ENCODE results near the gene GBGT1. TPM values are rescaled to one million over a fixed set of nuclear protein-coding genes. Genes with fewer than 3 reads are reported as not detected.

GBGT1 gene
- total and polyA plus RNA-seq, 9 donors, result 3.2 to 5.7 (median 4.6) TPM

DNA sequence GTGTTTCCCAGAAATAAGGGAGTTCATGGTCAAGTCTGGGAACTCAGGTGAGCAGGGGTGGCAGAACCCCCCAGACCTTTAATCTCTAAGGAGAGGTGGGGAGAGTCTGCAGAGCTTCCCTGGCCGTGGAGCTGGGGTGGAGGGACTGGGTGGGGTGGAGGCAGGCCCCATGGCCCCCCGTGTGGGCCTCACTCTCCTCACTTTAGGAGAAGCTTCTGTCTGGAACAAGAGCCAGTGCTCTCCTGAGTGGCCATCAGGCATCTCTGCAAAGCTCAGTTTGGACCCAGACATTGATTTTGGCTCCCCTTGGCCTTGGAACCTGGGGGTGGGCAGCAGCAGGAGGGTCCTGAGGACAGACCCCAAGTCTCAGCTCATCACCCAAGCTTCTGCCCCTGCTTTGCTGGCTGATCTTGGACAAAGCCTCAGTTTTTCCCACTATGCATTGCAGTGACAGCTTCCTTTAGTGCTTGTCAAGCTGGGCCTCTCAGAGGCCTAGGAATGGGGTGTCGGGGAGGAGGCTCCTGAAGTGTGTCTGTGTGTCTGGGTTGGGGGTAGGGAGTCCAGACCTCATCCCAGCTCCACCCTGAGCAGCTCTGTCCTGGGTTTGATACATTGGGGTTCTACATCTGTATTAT lies 3.5 kb upstream of the GBGT1 start:
- DNase-seq, result no peak
- Histone ChIP-seq H3K9me3 (replicated peaks; ENCODE audit: control insufficient read depth, low read depth, low read length) (no peaks in the 10 kb centered on the region), H3K4me1 (ENCODE audit: control insufficient read depth, insufficient read depth, low read length) (peaks cover 28% of the 10 kb centered on the region), H3K36me3 (ENCODE audit: control insufficient read depth, insufficient read depth, low read length) (no peaks in the 10 kb centered on the region), H3K27ac (ENCODE audit: low read length) (no peak overlapping the region), H3K4me3 (ENCODE audit: low read length) (no peak overlapping the region), H3K27me3 (ENCODE audit: control insufficient read depth, insufficient read depth, low read length) (peaks cover 33% of the 10 kb centered on the region)
- WGBS (ENCODE audit: insufficient coverage), result 41% methylated on average over 2 of the region's 3 CpGs

DNA sequence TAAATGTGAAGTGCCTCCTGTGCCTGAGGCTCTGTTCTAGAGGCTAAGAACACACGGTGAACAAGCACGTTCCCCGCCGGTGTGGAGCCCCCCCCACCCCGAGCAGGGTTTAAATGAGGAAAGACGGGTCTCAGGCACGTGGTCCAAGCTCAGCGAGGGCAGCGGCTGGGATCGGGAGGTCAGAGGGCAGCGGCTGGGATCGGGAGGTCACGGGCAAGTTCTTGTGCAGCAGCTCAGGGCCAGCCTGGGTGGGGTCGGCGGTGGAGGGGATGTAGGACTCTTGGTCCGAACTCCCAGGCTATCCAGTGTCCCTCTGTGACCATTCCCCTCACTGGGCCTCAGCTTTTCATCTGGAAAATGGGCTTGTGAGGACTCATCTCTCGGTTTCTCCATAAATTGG lies 2.7 kb upstream of the GBGT1 start:
- Histone ChIP-seq H3K27me3 (ENCODE audit: control insufficient read depth, insufficient read depth, low read length) (peaks cover 34% of the 10 kb centered on the region), H3K4me3 (ENCODE audit: low read length) (no peak overlapping the region), H3K27ac (ENCODE audit: low read length) (no peak overlapping the region), H3K36me3 (ENCODE audit: control insufficient read depth, insufficient read depth, low read length) (no peaks in the 10 kb centered on the region), H3K9me3 (replicated peaks; ENCODE audit: control insufficient read depth, low read depth, low read length) (no peaks in the 10 kb centered on the region), H3K4me1 (ENCODE audit: control insufficient read depth, insufficient read depth, low read length) (peaks cover 29% of the 10 kb centered on the region)
- DNase-seq, result no peak
- 74% methylated on average over 17 of the region's 17 CpGs for WGBS (ENCODE audit: insufficient coverage)

DNA sequence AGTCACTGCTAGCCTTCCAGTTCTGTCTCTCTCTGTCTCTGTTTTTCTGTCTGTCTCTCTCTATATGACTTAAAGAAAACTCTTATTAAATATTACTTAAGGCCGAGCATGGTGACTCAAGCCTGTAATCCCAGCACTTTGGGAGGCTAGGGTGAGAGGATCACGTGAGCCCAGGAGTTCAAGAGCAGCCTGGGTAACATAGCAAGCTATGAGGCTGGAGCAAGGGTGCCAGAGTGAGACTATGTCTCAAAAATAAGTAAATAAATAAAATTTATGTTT lies 1.7 kb upstream of the GBGT1 start:
- H3K36me3 ChIP-seq (ENCODE audit: control insufficient read depth, insufficient read depth, low read length), result no peaks in the 10 kb centered on the region
- no peak for DNase-seq
- H3K4me3 ChIP-seq (ENCODE audit: low read length), result no peak overlapping the region
- no peak overlapping the region for H3K27ac ChIP-seq (ENCODE audit: low read length)
- peaks cover 38% of the 10 kb centered on the region for H3K27me3 ChIP-seq (ENCODE audit: control insufficient read depth, insufficient read depth, low read length)
- peaks cover 29% of the 10 kb centered on the region for H3K4me1 ChIP-seq (ENCODE audit: control insufficient read depth, insufficient read depth, low read length)
- no CpG with 5 or more reads among the region's 2 CpGs for WGBS (ENCODE audit: insufficient coverage)
- H3K9me3 ChIP-seq (replicated peaks; ENCODE audit: control insufficient read depth, low read depth, low read length), result no peaks in the 10 kb centered on the region

- H3K4me1 ChIP-seq (ENCODE audit: control insufficient read depth, insufficient read depth, low read length), result peaks cover 29% of the 10 kb centered on the region
- H3K27ac ChIP-seq (ENCODE audit: low read length), result no peak overlapping the region
- DNase-seq, result no peak
- H3K36me3 ChIP-seq (ENCODE audit: control insufficient read depth, insufficient read depth, low read length), result no peaks in the 10 kb centered on the region
- H3K27me3 ChIP-seq (ENCODE audit: control insufficient read depth, insufficient read depth, low read length), result peaks cover 40% of the 10 kb centered on the region
- no peaks in the 10 kb centered on the region for H3K9me3 ChIP-seq (replicated peaks; ENCODE audit: control insufficient read depth, low read depth, low read length)
- H3K4me3 ChIP-seq (ENCODE audit: low read length), result peak overlapping the region; percentile 59
- WGBS (ENCODE audit: insufficient coverage), result 25% methylated on average over 4 of the region's 13 CpGs
Observed at GRCh38 chr9:133164191-133164590, 477 bp upstream of the GBGT1 start.

DNA sequence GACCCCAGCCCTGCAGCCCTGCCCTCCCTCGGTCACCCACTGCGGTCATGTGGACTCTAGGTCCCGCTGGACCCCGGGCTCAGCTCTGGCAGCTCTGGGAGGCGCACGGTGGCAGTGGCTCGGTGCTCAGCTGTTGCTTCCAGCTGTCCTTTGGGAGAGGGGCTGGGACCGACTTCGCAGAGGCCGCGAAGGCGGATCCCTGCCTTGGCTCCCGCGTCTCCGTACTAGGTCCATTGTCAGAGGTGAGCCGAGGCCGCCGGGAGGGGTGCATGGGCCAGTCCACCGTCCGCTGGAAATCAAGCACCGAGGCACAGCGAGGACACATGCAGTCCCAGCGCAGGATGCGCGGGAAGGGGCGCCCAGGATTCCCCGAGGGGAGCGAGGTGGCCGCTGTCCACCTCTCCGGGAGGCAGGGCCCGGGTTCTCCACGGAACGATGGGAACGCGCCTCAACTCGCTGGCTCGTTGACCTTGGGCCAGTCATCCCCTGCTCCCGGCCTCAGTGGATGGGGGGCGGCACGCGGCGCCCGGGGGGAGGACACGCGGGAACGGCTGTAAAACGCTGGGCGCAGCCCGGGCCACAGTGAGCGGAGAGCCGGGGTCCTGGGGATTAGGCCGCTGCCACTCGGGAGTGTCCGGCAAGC lies 732 bp downstream of the GBGT1 start:
- DNase-seq, result no peak
- peaks cover 29% of the 10 kb centered on the region for H3K4me1 ChIP-seq (ENCODE audit: control insufficient read depth, insufficient read depth, low read length)
- peak overlapping the region; percentile 59 for H3K4me3 ChIP-seq (ENCODE audit: low read length)
- peaks cover 40% of the 10 kb centered on the region for H3K27me3 ChIP-seq (ENCODE audit: control insufficient read depth, insufficient read depth, low read length)
- WGBS (ENCODE audit: insufficient coverage), result 14% methylated on average over 54 of the region's 54 CpGs
- no peaks in the 10 kb centered on the region for H3K9me3 ChIP-seq (replicated peaks; ENCODE audit: control insufficient read depth, low read depth, low read length)
- no peak overlapping the region for H3K27ac ChIP-seq (ENCODE audit: low read length)
- H3K36me3 ChIP-seq (ENCODE audit: control insufficient read depth, insufficient read depth, low read length), result no peaks in the 10 kb centered on the region

DNA sequence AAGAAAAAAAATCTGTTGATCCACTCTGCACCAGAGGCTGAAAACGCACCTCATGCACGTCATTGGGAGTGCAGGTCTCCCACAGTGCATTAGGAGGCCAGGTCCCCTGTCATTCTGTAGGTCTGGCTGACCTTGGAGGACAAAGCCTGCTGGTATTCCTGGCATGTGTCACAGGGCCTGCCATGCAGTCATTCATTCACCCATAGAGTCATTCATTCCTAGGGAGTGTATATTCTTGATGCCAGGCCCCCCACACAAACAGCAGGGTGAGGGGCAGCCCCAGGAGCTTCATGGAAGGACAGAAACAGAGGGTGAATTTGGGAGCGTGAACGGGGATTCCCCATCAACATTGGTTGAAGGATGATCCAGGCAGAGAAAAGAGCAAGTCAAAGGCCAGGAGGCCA lies 2.2 kb downstream of the GBGT1 start:
- Histone ChIP-seq H3K27ac (ENCODE audit: low read length) (no peak overlapping the region), H3K4me3 (ENCODE audit: low read length) (no peak overlapping the region), H3K9me3 (replicated peaks; ENCODE audit: control insufficient read depth, low read depth, low read length) (no peaks in the 10 kb centered on the region), H3K36me3 (ENCODE audit: control insufficient read depth, insufficient read depth, low read length) (no peaks in the 10 kb centered on the region), H3K27me3 (ENCODE audit: control insufficient read depth, insufficient read depth, low read length) (peaks cover 40% of the 10 kb centered on the region), H3K4me1 (ENCODE audit: control insufficient read depth, insufficient read depth, low read length) (peaks cover 21% of the 10 kb centered on the region)
- WGBS (ENCODE audit: insufficient coverage), result 58% methylated on average over 4 of the region's 4 CpGs
- DNase-seq, result no peak

GRCh38 chr9:133160742-133161546 lies 2.8 kb downstream of the GBGT1 start:
- 62% methylated on average over 3 of the region's 9 CpGs for WGBS (ENCODE audit: insufficient coverage)
- H3K4me3 ChIP-seq (ENCODE audit: low read length), result no peak overlapping the region
- no peaks in the 10 kb centered on the region for H3K9me3 ChIP-seq (replicated peaks; ENCODE audit: control insufficient read depth, low read depth, low read length)
- no peak overlapping the region for H3K27ac ChIP-seq (ENCODE audit: low read length)
- peaks cover 21% of the 10 kb centered on the region for H3K4me1 ChIP-seq (ENCODE audit: control insufficient read depth, insufficient read depth, low read length)
- DNase-seq, result peak; percentile 74
- H3K36me3 ChIP-seq (ENCODE audit: control insufficient read depth, insufficient read depth, low read length), result no peaks in the 10 kb centered on the region
- H3K27me3 ChIP-seq (ENCODE audit: control insufficient read depth, insufficient read depth, low read length), result peaks cover 38% of the 10 kb centered on the region

- WGBS (ENCODE audit: insufficient coverage), result no CpG with 5 or more reads among the region's 3 CpGs
- Histone ChIP-seq H3K36me3 (ENCODE audit: control insufficient read depth, insufficient read depth, low read length) (no peaks in the 10 kb centered on the region), H3K27me3 (ENCODE audit: control insufficient read depth, insufficient read depth, low read length) (peaks cover 26% of the 10 kb centered on the region), H3K4me3 (ENCODE audit: low read length) (no peak overlapping the region), H3K4me1 (ENCODE audit: control insufficient read depth, insufficient read depth, low read length) (peaks cover 14% of the 10 kb centered on the region), H3K9me3 (replicated peaks; ENCODE audit: control insufficient read depth, low read depth, low read length) (no peaks in the 10 kb centered on the region), H3K27ac (ENCODE audit: low read length) (no peak overlapping the region)
- no peak for DNase-seq
Observed at GRCh38 chr9:133158695-133159094, 5.0 kb downstream of the GBGT1 start.

DNA sequence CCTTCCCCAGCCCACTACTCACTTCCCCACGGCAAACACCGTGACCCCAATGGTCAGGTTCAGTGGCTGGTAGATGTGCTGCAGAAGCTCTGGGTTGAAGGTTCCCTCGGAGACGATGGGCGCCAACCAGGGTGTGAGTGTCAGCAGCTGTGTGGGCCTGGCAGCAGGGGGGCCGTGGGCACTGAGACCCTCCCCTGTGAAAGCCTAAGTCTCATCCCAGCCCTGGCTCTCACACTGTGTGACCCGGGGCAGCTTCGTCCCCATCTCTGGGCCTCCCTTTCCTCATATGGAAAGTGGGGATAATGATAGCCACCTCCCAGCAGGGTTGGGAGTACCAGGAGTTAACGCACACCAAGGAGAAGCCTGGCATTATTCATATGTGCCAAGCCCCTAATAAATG lies 8.6 kb downstream of the GBGT1 start:
- WGBS (ENCODE audit: insufficient coverage), result 55% methylated on average over 6 of the region's 9 CpGs
- Histone ChIP-seq H3K4me1 (ENCODE audit: control insufficient read depth, insufficient read depth, low read length) (peaks cover 5% of the 10 kb centered on the region), H3K4me3 (ENCODE audit: low read length) (no peak overlapping the region), H3K27ac (ENCODE audit: low read length) (no peak overlapping the region), H3K36me3 (ENCODE audit: control insufficient read depth, insufficient read depth, low read length) (no peaks in the 10 kb centered on the region), H3K27me3 (ENCODE audit: control insufficient read depth, insufficient read depth, low read length) (peaks cover 2% of the 10 kb centered on the region), H3K9me3 (replicated peaks; ENCODE audit: control insufficient read depth, low read depth, low read length) (no peaks in the 10 kb centered on the region)
- DNase-seq, result no peak

- DNase-seq, result no peak
Observed at GRCh38 chr9:133154097-133154989, 9.4 kb downstream of the GBGT1 start.

More at GRCh38 chr9:133154097-133154989, 9.4 kb downstream of the GBGT1 start:
- peaks cover 9% of the 10 kb centered on the region for H3K4me1 ChIP-seq (ENCODE audit: control insufficient read depth, insufficient read depth, low read length)
- H3K4me3 ChIP-seq (ENCODE audit: low read length), result no peak overlapping the region
- H3K27me3 ChIP-seq (ENCODE audit: control insufficient read depth, insufficient read depth, low read length), result no peaks in the 10 kb centered on the region
- H3K36me3 ChIP-seq (ENCODE audit: control insufficient read depth, insufficient read depth, low read length), result no peaks in the 10 kb centered on the region
- no peaks in the 10 kb centered on the region for H3K9me3 ChIP-seq (replicated peaks; ENCODE audit: control insufficient read depth, low read depth, low read length)
- no peak overlapping the region for H3K27ac ChIP-seq (ENCODE audit: low read length)
- WGBS (ENCODE audit: insufficient coverage), result 85% methylated on average over 11 of the region's 13 CpGs
